Ammon's horn (tissue), 1 donor: ENCODE data around the gene CRTC2.

Experiments used
- DNase-seq: peaks from one replicate; pipeline ENCODE4 v3.0.0-alpha.2; 2016; ENCODE audit warnings: low spot score

CRTC2 gene

GRCh38 chr1:153945795-153946621 is 12.4 kb downstream of the CRTC2 start:
- DNase-seq: peak; percentile 90

DNA sequence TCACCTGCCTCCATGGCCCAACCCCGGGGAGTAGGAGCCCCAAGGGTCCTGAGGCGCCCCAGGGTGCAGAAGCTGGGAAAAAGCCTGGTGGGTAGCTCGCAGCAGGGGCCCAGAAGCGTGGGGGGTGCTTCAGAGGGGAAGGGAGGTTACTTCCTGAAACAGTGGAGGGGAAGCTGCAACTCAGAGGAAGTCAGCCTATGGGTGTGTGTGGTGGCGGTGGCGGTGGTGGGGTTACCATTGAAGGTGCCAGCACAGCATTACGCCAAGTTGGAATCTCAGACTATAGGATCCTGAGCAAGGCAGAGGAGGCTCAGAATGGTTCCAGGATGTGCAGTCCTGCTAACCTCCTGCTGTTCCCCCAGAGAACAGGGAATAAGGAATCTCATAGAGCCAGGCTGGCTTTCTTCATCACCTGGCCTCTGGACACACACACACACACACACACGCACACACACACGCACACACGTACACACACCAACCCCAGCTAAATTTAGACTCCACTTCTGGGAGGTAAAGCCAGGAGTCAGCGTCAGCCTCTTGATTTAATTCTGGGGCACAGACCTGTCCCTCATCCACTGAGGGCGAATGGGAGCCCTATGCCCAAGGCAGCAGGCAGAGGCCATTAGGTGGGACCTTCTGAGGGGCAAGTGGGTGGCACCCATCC is 13.1 kb downstream of the CRTC2 start:
- DNase-seq: peak; percentile 62

DNA sequence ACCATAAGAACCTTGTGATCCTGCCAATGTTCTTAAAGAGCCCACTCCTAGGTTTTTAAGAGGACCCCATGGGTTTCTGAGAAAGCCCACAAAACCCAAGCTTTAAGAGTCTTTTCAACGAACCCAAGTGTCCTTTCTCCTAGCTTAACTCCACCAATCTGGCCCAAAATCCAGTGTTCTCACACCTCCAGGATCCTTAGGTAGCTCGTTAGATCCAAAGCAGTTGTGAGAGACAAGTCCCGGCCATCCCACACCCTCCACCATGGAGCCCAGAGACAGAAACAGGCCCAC is 13.6 kb downstream of the CRTC2 start:
- DNase-seq: no peak

DNA sequence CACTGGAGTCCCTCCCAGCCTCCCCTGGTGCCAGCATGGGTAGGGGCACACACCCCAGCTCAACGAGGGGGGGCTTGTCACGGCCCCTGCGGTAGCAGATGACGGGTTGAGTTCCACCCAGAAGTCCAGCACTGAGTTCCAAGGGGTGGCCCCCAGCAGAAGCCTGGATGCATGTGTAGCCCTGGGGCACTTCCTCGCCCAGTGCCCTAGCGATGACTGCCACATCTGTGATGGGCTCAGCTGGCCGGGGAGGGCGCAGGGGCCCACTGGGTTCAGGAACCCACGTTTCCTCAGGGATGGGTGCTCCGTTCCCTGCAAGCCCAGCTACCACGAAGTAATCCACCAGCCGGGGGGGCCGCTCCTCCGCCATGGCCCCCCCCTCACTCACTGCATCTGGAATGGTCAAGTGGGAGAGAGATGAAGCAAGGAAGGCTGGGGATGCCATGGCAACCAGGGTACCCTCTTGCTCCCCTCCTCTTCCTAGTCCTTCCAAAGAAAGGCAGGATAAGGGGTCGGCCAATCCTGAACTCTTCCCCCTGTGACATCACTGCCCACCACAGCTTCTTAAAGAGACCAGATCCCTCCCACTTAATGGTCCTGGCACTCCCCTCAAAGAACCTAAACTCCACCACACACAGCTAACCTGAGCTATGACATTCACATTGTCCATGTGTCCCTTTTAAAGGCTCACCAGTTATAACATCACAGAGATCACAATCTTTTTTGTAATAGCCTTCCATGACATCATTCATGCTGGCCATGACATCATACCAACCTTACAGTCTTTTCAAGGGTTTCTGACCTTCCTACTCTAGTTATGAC is 14.2 kb downstream of the CRTC2 start:
- no peak for DNase-seq

- no peak for DNase-seq
Observed at GRCh38 chr1:153942766-153943549, 15.5 kb downstream of the CRTC2 start.

DNA sequence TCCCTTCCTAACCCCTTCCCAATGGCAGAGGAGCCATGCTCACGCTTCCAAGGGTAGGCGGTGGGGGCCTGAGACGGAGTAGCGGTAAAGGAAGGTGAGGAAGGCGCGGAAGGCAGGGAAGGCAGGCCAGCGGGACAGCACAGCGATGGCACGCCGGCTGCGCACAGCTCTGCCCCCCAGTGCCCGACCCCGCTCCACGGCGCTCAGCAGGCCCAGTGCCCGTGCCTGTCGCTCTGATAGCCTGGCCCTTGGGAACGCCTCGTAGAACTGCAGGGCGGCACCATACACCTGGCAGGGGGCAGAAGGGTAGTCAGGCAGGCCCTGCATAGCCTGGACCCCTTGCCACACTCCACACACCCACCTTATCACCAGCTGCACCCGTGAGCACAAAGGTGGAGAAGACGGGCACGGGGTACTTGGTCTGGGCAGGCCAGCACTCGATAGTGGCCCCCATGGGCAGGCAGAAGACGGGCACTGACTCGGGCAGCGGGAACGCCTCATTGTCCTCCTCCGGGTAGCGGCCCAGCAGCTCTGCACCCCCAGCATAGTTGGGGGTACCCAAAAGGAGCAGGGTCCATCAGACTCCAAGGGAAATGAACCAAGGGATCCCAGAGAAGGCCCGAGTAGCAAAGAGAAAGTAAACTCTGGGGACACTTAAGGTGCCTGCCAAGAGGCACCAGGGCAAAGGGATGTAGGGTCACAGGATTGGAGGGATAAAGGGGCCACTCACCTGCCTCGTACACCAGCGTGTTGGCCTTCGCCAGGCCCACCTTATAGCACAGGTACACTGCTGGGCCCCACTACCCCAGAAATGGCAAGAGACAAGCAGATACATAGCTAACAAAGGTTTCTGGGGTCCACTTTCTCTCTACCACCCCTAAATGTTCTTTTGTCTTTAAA is 16.3 kb downstream of the CRTC2 start:
- DNase-seq: no peak

GRCh38 chr1:153940756-153941155 is 17.7 kb downstream of the CRTC2 start:
- no peak for DNase-seq

DNA sequence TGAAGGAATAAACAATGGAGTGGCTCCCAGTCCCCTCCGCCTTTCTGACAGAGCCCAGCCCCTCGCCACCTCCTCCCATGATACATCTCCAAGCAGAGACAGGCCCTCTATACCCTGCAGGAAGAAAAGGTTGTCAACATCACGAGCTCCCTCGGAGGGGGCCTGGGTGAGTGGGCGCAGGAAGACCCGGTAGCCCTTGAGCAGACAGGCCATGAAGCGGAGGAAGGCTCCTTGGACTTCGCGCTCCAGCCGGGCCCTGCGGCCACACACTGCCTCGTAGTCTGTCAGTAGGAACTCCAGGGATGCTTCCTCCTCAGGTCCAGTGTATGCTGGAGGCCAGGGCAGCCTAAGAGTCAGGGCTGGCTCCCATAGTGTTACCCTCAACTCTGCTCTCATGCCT is 18.9 kb downstream of the CRTC2 start:
- DNase-seq: no peak

- no peak for DNase-seq
Observed at GRCh38 chr1:153938996-153939395, 19.4 kb downstream of the CRTC2 start.

GRCh38 chr1:153937331-153937730 is 21.1 kb downstream of the CRTC2 start:
- DNase-seq: no peak

GRCh38 chr1:153936011-153936802 is 22.2 kb downstream of the CRTC2 start:
- DNase-seq: no peak

DNA sequence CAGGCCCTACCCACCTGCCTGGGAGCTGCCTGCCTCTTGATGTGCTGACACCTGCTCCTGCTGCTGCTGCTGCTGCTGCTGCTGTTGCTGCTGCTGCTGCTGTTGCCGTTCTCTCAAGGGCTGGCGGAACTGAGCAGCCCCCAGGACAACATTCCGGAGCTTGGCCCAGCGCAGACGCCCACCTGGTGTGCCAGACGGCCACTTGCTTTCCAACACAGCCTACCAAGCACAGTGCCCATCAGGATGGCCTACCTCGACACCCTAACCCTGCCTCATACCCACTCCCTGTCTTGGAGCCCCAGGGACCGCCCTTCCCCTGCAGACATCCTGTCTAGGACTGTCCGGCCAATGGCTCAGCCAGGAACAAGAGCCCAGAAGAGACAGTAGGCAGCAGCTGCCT is 23.7 kb downstream of the CRTC2 start:
- no peak for DNase-seq

GRCh38 chr1:153933955-153934354 is 24.5 kb downstream of the CRTC2 start:
- DNase-seq: no peak

DNA sequence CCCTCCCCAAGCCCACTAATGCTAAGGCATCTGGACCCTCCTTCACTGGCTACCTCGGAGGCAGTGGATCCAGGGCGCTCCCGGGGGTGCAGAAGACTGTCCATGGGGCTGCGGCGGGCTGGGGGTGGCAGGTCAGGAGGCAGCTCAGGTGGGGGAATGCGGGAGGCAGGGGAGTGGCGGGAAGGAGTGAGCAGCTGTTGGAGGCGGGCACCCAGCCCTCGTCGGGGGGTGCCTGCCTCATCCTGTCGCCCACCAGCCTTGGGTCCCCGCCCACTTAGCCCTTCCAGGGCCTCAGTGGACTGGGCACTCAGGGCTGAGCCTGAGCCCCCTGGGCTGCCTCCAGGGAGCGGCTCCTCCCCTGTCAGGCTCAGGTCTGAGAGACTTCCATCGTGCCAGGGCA is 25.0 kb downstream of the CRTC2 start:
- DNase-seq: no peak

DNA sequence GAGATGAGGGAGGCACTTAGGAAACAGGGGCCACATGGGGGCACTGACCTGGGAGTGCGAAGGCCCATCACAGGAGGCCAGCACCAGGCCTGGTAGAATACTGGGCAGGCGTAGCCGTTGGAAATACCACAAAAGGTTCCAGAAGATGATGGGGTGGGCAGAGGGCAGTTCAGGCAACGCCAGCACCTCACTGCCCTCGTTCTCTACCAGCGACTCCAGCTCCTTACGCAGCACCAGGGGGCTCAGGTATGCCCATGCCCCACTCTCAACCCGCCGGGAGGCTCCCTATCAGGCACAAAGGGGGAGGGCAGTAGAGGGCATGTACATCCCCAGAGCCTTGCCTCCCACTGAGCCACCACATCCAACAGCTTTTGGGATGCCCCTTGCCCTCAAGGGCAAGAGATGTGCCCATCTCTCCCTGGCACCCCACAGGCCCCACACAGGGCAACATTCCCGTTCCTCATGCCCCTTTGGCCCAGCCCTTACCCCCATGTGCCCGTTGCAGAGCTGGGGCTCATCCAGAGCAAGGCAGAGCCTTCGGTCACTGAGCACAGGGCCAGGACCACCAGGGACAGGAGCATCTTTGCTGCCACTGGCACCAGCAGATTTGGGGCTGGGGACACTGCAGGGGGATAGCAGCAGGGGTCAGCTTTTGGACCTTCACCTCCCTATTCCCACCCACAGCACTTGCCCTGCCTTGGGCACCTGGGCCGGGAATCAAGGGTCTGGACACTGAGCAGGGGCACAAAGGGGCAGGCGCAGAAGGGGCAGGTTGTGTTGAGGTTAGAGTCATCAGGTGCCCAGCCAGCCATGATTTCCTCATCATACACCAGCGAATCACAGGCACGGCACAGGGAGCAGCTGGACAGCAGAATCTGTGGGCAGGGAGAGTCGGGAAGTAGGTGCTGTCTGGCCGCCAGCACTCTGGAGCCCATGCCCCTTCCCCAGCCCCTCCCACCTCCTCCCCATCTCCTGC is 26.0 kb downstream of the CRTC2 start:
- no peak for DNase-seq

DNA sequence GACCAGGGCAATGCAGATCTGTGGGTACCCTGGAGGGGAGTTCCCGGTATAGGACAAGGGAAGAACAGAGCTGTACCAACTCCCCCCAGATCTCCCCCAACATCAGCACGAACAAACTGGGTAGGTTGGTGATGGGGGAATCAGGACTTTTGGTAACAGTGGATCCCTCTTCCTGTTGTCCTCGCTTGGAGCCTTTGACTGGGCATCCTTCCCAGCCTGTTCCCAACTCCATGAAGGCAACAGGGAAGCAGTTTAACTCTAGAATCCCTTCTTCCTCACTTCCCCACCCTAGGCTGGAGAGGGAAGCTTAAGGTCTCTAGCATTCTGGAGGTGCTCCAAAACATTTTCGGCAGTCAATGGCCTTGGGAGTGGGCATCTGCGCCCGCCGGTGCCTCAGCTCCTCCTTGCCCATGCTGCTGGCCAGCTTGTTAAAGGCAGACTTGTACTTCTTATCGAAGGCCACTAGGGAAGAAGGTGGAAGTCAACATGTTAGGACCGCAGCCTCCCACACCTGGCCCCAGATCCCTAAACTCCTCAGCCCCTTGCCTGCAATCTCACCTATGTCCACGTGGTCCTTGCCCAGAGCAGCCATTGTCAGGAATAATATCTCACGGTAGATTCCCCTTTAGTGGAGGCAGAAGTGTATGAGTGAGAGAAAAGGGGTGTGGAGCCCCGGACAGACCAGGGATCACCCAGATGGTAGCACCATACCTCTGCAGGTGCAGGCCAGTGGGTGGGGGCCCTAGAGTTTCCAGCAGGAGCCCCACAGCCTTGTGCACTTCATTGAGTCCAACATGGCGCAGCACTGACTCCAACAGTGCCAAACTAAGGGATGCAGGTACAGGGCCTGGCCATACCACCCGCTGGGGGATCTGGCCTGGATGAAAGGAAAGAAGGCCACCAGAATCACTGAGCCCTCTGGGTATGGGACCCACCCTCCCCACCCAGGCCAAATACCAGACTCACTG is 28.1 kb downstream of the CRTC2 start:
- no peak for DNase-seq

GRCh38 chr1:153929426-153929825 is 29.0 kb downstream of the CRTC2 start:
- no peak for DNase-seq

DNA sequence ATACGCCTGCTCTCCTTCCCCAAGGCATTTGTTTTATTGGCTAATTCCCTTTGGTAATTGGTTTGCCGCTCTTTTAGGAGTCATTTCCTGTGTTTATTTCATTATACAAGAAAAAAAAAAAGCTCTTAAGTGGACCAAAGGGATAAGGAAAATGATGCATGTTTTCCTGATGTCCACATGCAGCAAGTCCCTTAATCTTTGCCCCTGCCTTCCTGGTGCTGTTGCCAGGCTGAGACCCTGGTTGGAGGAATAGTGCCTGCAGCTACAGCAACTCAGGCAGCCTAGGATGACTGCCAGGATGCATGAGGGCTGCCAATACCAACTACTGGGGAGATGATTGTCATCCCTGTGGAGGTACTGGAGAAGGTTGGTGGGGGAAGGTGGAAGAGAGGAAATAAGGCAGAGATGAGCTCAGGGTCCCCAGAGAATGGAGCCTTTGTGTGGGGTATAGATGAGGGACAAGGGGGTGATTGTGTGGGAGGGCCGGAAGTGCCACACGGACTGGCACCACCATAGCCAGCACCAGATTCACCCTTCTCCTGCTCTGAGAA is 29.5 kb downstream of the CRTC2 start:
- peak; percentile 94 for DNase-seq
